Rectal smooth muscle tissue (tissue), 1 donor: ENCODE measurements around the gene CTDP1.

Experiments used
- H3K27ac ChIP-seq: one replicate; pipeline ENCODE4 v1.7.0; 2013; ENCODE audit warnings: low read depth, low read length, inconsistent platforms
- H3K27me3 ChIP-seq: one replicate; pipeline ENCODE4 v1.7.0; 2013; ENCODE audit warnings: low read length; ENCODE audit not compliant: control insufficient read depth, insufficient read depth
- H3K36me3 ChIP-seq: one replicate; pipeline ENCODE4 v1.7.0; 2013; ENCODE audit warnings: low read length; ENCODE audit not compliant: control insufficient read depth, insufficient read depth
- H3K4me1 ChIP-seq: one replicate; pipeline ENCODE4 v1.7.0; 2013; ENCODE audit warnings: low read length; ENCODE audit not compliant: control insufficient read depth, insufficient read depth
- H3K4me3 ChIP-seq: one replicate; pipeline ENCODE4 v1.7.0; 2013; ENCODE audit warnings: low read length
- H3K9ac ChIP-seq: one replicate; pipeline ENCODE4 v1.7.0; 2013; ENCODE audit warnings: low read length

Gene CTDP1

DNA sequence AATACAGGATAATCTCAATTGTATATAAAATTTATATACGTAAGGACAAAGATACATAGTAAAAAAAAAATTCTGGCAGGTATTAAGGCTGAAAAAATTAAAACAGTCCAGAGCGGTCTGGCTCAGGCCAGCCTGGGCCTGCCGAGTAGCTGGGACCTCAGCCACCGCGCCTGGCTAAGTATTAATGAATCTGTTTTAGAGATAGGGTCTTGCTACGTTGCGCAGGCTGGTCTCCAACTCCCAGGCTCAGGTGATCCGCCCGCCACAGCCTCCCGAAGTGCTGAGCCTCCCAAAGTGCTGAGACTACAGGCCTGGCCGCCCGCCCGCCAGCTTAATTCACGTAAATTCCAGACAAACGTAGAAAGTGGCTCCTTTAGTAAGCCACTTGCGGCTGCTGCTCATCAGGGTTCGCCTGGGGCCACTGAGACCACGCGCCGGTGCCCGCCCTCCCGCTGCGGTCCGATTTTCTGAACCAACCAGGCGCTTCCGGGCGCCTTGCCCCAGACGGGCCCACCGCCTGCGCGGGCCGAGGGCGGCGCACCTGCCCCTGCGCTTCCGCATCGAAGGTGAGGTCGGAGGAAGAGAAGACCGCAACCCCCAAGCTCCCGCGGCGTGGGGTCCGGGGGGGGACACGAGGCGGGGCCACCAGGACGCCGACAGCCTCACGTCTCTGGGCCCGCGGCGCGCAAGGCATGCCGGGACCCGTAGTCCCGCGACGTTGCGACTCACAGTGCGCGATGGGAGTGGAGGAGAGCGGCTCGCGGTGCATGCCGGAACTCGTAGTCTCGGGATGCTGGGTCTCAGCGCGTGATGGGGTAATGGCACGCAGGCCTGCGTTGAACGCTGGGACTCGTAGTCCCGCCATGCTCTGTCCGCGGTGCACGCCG lies 695 bp upstream of the CTDP1 start:
- Histone ChIP-seq H3K4me3 (peak overlapping the region; percentile 89), H3K27ac (peak overlapping the region; percentile 100), H3K27me3 (no peaks in the 10 kb centered on the region), H3K36me3 (peaks cover 2% of the 10 kb centered on the region), H3K9ac (peak overlapping the region; percentile 87), H3K4me1 (peaks cover 18% of the 10 kb centered on the region)

DNA sequence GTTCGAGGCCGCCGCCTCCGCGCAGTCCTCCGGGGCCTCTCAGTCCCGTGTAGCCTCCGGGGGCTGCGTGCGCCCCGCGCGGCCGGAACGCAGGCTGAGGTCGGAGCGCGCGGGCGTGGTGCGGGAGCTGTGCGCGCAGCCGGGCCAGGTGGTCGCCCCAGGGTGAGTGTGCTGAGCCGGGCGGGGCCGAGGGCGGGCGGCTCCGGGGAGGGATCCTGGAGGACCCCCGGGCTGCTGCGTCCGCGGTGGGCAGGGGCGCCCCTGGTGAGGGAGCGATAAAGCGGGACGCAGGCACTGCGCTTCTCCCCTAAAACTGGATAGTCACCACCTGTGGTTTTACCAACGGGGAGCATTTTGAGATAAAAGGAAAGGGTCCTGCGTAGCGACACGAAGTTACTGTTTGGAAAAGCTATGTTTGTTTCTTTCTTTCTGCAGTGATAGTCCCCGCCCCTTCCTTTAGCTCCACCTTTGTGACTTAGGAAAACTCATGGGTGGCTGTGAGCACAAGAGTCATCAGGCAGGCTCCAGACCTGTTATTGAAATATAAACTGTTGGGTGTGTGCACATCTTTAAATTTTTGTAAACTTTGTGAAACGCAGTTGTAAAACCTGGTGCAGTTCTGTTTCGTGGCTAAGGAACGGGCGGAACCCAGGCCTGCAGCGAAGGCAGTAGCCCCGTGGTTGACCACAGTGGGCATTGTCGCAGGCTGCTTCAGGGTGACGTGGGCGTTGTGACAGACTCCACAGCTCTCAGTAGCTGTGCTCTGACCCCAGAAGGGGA lies 687 bp downstream of the CTDP1 start:
- Histone ChIP-seq H3K9ac (peak overlapping the region; percentile 45), H3K27me3 (no peaks in the 10 kb centered on the region), H3K27ac (peak overlapping the region; percentile 100), H3K4me3 (peak overlapping the region; percentile 89), H3K36me3 (peaks cover 7% of the 10 kb centered on the region), H3K4me1 (peaks cover 18% of the 10 kb centered on the region)

- Histone ChIP-seq H3K4me1 (peaks cover 18% of the 10 kb centered on the region), H3K9ac (peak overlapping the region; percentile 45), H3K27ac (no peak overlapping the region), H3K27me3 (no peaks in the 10 kb centered on the region), H3K4me3 (peak overlapping the region; percentile 89), H3K36me3 (peaks cover 7% of the 10 kb centered on the region)
These were observed 1.3 kb downstream of the CTDP1 start for GRCh38 chr18:79680891-79681339.

DNA sequence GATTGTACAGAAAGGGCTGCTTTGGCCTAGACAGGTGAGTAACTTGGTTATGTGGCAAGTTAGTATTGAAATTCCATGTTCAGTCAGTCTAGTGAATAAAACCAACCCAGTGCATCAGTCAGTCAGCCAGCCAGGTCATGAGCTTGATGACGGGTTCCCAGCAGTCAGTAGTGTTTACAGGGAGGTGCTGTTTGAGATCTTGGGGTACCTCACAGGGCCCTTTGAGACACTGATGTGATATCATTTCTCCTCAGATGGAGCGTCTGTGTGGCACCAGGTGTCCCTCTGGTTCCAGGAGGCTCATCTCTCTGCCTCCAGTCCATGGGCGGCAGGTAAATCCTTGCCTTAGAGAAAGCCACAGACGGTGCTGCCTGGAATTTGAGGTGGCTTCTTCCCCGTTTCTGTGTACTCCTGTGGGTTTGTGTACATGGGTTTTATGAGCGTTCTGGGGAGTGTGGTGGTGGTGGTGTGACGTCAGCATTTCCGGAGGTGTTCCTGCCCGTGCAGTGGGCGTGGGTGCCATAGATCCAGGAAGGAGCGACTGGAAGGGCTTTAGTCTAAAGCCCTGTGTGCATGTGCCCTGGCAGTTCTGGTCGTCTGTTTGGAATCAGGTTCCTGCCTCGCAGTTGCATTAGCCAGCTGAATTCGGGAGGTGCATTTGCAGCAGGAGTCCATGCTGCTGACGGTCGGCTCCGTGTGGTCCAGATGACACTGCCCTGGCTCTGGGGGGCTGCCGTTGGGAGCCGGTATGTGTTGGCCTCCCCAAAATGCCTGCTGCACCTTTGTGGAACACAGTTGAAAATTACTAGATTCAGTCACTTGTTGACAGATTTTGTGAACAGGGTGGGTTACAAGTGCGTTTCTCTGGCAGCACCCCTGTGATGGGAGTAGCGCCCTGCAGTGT lies 2.1 kb downstream of the CTDP1 start:
- Histone ChIP-seq H3K36me3 (peaks cover 7% of the 10 kb centered on the region), H3K4me3 (peak overlapping the region; percentile 89), H3K27ac (no peak overlapping the region), H3K4me1 (peaks cover 18% of the 10 kb centered on the region), H3K27me3 (no peaks in the 10 kb centered on the region), H3K9ac (no peak overlapping the region)

DNA sequence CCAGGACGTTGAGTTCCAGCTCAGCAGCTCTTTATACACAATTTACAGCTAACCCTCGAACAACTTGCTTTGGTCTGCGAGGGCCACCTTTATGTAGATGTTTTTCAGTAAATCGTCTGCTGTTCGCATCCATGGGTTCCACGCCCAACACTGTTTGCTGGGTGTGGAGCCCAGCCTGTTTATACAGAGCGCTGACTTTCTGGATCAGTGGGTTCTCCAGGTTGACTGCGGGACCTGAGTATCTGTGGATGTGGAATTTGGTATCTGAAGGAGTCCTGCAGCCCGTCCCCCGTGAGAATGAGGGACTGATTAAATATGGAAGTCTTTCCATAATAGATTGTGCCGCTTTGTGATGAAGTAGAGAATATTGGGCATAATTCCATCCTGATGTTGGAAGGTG lies 2.9 kb downstream of the CTDP1 start:
- Histone ChIP-seq H3K4me3 (no peak overlapping the region), H3K4me1 (peaks cover 18% of the 10 kb centered on the region), H3K27me3 (no peaks in the 10 kb centered on the region), H3K9ac (no peak overlapping the region), H3K27ac (no peak overlapping the region), H3K36me3 (peaks cover 7% of the 10 kb centered on the region)

- H3K4me1 ChIP-seq = peaks cover 15% of the 10 kb centered on the region
These were observed 3.5 kb downstream of the CTDP1 start for GRCh38 chr18:79682894-79683625.

GRCh38 chr18:79683626-79684282 lies 4.2 kb downstream of the CTDP1 start:
- H3K27me3 ChIP-seq = no peaks in the 10 kb centered on the region
- H3K4me1 ChIP-seq = peaks cover 9% of the 10 kb centered on the region
- H3K27ac ChIP-seq = no peak overlapping the region
- H3K36me3 ChIP-seq = peaks cover 7% of the 10 kb centered on the region
- no peak overlapping the region for H3K4me3 ChIP-seq
- no peak overlapping the region for H3K9ac ChIP-seq

More at GRCh38 chr18:79682894-79683625, 3.5 kb downstream of the CTDP1 start:
- Histone ChIP-seq H3K9ac (no peak overlapping the region), H3K27ac (no peak overlapping the region), H3K4me3 (no peak overlapping the region), H3K27me3 (no peaks in the 10 kb centered on the region), H3K36me3 (peaks cover 7% of the 10 kb centered on the region)

- H3K27ac ChIP-seq = no peak overlapping the region
- no peak overlapping the region for H3K9ac ChIP-seq
- H3K4me3 ChIP-seq = no peak overlapping the region
- no peaks in the 10 kb centered on the region for H3K27me3 ChIP-seq
- peaks cover 9% of the 10 kb centered on the region for H3K4me1 ChIP-seq
- H3K36me3 ChIP-seq = peaks cover 7% of the 10 kb centered on the region
These were observed 4.7 kb downstream of the CTDP1 start for GRCh38 chr18:79684283-79684631.

DNA sequence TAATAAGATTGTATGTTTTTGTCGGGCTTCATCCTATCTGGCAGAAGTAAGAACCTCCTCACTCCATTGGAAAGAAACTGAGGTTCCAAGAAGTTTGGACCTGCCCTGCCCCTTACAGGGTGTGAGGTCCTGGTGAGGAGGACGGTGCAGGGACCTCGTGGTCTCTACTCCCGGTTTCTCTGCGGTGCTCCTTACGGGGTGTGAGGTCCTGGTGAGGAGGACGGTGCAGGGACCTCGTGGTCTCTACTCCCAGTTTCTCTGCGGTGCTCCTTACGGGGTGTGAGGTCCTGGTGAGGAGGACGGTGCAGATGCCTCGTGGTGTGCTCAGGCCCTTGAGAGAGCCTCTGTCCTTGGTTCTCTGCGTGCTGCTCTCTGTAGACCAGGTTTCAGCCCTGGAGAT lies 5.2 kb downstream of the CTDP1 start:
- no peak overlapping the region for H3K9ac ChIP-seq
- peaks cover 7% of the 10 kb centered on the region for H3K36me3 ChIP-seq
- no peaks in the 10 kb centered on the region for H3K27me3 ChIP-seq
- H3K27ac ChIP-seq = no peak overlapping the region
- peaks cover 9% of the 10 kb centered on the region for H3K4me1 ChIP-seq
- no peak overlapping the region for H3K4me3 ChIP-seq

- Histone ChIP-seq H3K36me3 (peaks cover 7% of the 10 kb centered on the region), H3K27me3 (no peaks in the 10 kb centered on the region), H3K4me1 (peaks cover 9% of the 10 kb centered on the region), H3K27ac (no peak overlapping the region), H3K4me3 (no peak overlapping the region), H3K9ac (no peak overlapping the region)
These were observed 5.7 kb downstream of the CTDP1 start for GRCh38 chr18:79685281-79685680.

DNA sequence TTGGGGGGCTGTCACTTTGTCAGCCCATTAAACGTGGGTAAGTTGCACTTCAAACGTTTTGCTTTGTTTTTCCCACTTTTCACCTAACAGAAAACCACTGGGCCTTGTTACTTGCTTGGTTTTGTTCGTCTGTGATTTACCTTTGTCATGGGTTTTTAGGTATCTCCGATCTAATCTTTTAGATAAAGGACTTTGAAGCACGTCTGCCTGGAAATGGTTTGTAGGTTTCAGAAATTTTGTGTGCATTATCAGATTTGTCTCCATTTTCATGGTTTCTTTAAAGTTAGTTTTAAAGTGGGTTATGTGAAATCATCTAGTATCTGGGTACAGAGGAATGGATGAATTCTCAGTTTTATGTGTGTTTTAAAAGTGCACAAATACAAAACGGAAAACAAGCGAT lies 6.4 kb downstream of the CTDP1 start:
- Histone ChIP-seq H3K4me1 (peaks cover 3% of the 10 kb centered on the region), H3K4me3 (no peak overlapping the region), H3K27ac (no peak overlapping the region), H3K36me3 (peaks cover 7% of the 10 kb centered on the region), H3K27me3 (no peaks in the 10 kb centered on the region), H3K9ac (no peak overlapping the region)
